ENCODE results near the gene MTR.
A peak's percentile ranks its signal among the peaks of the same experiment; 100 is the strongest.

MTR gene

GRCh38 chr1:236868625-236869467 lies 73.8 kb downstream of the MTR start:
- TF ChIP-seq CTCF (IDR thresholded peaks at IDR 0.05; ENCODE audit: insufficient read depth, missing control alignments): peak; percentile 99
- FAIRE-seq: peak; percentile 93
- no peak for DNase-seq (ENCODE audit: insufficient read length, low spot score)

GRCh38 chr1:236869911-236870310 lies 74.8 kb downstream of the MTR start:
- TF ChIP-seq CTCF (IDR thresholded peaks at IDR 0.05; ENCODE audit: insufficient read depth, missing control alignments): no peak
- no peak for FAIRE-seq
- DNase-seq (ENCODE audit: insufficient read length, low spot score): no peak

- DNase-seq (ENCODE audit: insufficient read length, low spot score) (no peak), FAIRE-seq (no peak)
- TF ChIP-seq CTCF (IDR thresholded peaks at IDR 0.05; ENCODE audit: insufficient read depth, missing control alignments): no peak
Measured at GRCh38 chr1:236870721-236871120, 75.6 kb downstream of the MTR start.

- no peak for FAIRE-seq
- TF ChIP-seq CTCF (IDR thresholded peaks at IDR 0.05; ENCODE audit: insufficient read depth, missing control alignments): no peak
Measured at GRCh38 chr1:236872075-236872666, 77.1 kb downstream of the MTR start.

GRCh38 chr1:236875975-236876374 lies 80.9 kb downstream of the MTR start:
- no peak for TF ChIP-seq CTCF (IDR thresholded peaks at IDR 0.05; ENCODE audit: insufficient read depth, missing control alignments)
- peak; percentile 67 for FAIRE-seq

More at GRCh38 chr1:236872075-236872666, 77.1 kb downstream of the MTR start:
- no peak for DNase-seq (ENCODE audit: insufficient read length, low spot score)

GRCh38 chr1:236877661-236878060 lies 82.6 kb downstream of the MTR start:
- FAIRE-seq (peak; percentile 35), DNase-seq (ENCODE audit: insufficient read length, low spot score) (no peak)
- TF ChIP-seq CTCF (IDR thresholded peaks at IDR 0.05; ENCODE audit: insufficient read depth, missing control alignments): no peak

More at GRCh38 chr1:236875975-236876374, 80.9 kb downstream of the MTR start:
- no peak for DNase-seq (ENCODE audit: insufficient read length, low spot score)

- no peak for FAIRE-seq
Measured at GRCh38 chr1:236880209-236880608, 85.1 kb downstream of the MTR start.

More at GRCh38 chr1:236880209-236880608, 85.1 kb downstream of the MTR start:
- DNase-seq (ENCODE audit: insufficient read length, low spot score): no peak
- TF ChIP-seq CTCF (IDR thresholded peaks at IDR 0.05; ENCODE audit: insufficient read depth, missing control alignments): no peak

Measured in D721Med (cell line).